Retinal pigment epithelial cell (primary cell): ENCODE data around the gene SERAC1.

Experiments
- DNase-seq: peaks from one replicate; pipeline ENCODE4 v3.0.0-alpha.2; 2010; ENCODE audit warnings: low read depth
- H3K4me3 ChIP-seq: 2 replicates; pipeline ENCODE4 v1.5.1; 2011; ENCODE audit warnings: mild to moderate bottlenecking, low read length, control low read depth, moderate library complexity
- TF ChIP-seq, protein P1 (sequence below): conservative IDR thresholded peaks from 2 replicates; pipeline ENCODE4 v1.5.1; 2011; ENCODE audit warnings: low read depth, low read length, control low read depth, inconsistent platforms

The SERAC1 gene

DNA sequence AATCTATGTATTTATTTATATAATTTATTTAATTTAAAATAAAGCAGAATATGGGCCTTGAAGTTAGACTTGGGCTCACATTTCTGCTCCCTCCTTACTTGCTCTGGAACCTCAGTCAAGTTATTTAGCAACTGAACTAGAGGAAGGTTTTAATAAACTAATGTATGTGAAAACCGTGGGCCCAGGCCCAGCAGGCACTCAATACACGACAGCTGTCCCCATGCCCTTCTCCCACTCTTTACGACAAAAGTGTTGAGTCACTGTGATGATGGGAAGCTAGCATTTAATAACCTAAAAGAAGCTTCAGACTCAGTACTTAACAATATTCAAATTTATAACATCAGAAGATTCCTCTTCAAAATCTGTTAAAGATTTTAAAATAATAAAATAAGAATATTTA is 46.7 kb downstream of the SERAC1 start:
- no peak overlapping the region for H3K4me3 ChIP-seq
- no peak for DNase-seq
- TF ChIP-seq, protein P1, sequence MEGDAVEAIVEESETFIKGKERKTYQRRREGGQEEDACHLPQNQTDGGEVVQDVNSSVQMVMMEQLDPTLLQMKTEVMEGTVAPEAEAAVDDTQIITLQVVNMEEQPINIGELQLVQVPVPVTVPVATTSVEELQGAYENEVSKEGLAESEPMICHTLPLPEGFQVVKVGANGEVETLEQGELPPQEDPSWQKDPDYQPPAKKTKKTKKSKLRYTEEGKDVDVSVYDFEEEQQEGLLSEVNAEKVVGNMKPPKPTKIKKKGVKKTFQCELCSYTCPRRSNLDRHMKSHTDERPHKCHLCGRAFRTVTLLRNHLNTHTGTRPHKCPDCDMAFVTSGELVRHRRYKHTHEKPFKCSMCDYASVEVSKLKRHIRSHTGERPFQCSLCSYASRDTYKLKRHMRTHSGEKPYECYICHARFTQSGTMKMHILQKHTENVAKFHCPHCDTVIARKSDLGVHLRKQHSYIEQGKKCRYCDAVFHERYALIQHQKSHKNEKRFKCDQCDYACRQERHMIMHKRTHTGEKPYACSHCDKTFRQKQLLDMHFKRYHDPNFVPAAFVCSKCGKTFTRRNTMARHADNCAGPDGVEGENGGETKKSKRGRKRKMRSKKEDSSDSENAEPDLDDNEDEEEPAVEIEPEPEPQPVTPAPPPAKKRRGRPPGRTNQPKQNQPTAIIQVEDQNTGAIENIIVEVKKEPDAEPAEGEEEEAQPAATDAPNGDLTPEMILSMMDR: no peak

- TF ChIP-seq, protein P1: no peak
- H3K4me3 ChIP-seq: no peak overlapping the region
- DNase-seq: no peak
Observed at GRCh38 chr6:158118886-158119285, 49.2 kb downstream of the SERAC1 start.

DNA sequence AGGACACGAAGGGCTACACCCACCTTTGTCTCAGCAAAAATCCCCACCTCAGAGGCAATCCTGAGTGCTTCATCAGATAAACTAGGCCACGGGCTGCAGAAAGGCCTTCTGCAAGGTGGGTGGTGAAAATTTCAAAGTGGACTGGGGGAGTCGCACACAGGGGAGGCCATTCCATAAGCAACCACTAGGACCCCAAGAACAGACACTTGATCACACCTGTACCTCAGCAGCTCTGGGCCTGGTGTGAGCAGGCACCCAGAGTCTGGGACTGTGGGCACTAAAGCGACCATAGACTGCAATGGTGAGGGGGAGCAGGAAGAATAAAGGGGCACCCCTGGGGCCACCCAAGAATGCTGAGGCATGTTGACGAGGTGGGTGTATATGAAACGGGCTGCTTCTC is 52.6 kb downstream of the SERAC1 start:
- H3K4me3 ChIP-seq: no peak overlapping the region
- DNase-seq: no peak
- TF ChIP-seq, protein P1: no peak

DNA sequence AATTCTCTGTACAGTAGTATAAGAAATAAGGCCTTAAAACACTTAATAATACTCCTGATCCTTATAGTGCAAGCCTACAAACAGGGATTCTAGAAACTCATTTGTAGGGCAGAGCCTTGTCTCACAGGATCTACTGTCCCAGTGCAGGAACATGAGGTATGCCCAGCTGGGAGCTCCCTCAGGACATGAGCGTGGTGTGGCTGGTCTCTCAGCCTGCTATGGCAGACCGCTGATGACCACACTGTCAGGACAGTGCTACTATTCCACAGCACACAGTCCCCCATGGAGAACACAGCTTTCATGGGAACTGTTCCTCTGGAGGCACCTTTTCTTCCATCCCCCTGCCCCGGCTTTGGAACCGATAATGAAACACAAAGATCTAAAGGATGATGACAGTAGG is 53.0 kb downstream of the SERAC1 start:
- no peak for DNase-seq
- no peak overlapping the region for H3K4me3 ChIP-seq
- TF ChIP-seq, protein P1: no peak

- no peak overlapping the region for H3K4me3 ChIP-seq
- TF ChIP-seq, protein P1: no peak
- no peak for DNase-seq
Observed at GRCh38 chr6:158113802-158114201, 54.3 kb downstream of the SERAC1 start.

GRCh38 chr6:158111987-158112386 is 56.1 kb downstream of the SERAC1 start:
- TF ChIP-seq, protein P1: no peak
- DNase-seq: no peak
- no peak overlapping the region for H3K4me3 ChIP-seq

DNA sequence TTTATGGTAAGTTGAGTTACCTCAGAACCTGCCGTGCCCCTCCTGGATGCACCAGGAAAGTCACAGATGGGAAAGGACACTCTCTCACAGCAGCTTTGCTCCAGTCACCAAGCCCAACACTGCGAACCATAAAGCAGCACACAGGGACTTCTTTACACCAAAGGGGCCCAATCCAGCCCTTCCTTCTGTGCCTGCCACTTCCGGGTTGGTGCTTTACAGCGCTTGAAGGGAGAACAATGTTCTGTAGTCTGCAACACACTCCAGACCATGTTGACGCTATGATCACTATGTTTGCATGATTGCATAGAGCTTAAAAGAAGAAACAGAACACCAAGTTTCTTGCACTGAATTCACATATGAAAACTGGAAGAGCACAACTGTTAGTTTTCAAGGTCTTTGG is 57.1 kb downstream of the SERAC1 start:
- TF ChIP-seq, protein P1: no peak
- no peak for DNase-seq

More for the DNA sequence above, 57.1 kb downstream of the SERAC1 start:
- no peak overlapping the region for H3K4me3 ChIP-seq
